ENCODE data around the gene ATP11B.
"Not testable (repeated sequence)": the region's sequence is repeated elsewhere in the genome, so short reads cannot be mapped to it uniquely, and the experiment has no call there.

ATP11B gene

DNA sequence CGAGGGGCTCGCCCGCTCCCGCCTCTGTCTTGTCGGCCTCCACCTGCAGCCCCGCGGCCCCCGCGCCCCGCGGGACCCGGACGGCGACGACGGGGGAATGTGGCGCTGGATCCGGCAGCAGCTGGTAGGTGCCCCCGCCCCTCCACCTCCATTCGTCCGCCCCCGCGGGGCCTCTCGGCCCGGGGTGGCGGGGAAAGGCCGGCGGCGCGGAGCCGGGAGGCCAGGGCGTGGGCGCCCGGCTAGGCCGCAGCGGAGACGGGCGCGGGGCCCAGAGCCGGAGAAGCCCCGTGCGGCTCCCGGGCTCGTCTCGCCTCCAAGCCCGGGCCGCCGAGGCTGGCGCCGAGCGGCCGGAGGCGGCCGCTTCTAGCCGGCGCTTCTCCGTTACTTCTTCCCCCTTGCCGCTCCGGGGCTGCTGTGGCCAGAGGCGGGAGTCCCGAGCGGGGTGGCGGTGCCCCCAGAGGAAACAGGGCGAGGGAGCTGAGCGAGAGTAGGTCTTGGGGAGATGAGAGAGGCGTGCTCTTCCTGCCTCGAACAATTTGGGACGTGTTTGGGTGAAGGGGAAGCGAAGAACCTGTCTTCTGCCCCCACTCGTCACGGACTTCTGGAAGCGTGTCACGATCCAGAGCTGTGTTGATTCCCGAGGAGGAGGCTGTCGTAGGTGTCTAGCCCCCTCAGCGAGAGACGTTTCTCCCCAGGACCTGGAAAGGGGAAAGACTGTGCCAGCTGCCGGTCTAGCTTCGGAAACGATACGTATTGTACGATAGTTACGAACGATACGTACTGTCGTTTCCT, 555 bp downstream of the ATP11B start:
- H3K4me3 ChIP-seq (ENCODE audit: low read depth, low read length): peak overlapping the region; percentile 90
- no peak for DNase-seq (ENCODE audit: low read depth)
- TF ChIP-seq, protein P1, sequence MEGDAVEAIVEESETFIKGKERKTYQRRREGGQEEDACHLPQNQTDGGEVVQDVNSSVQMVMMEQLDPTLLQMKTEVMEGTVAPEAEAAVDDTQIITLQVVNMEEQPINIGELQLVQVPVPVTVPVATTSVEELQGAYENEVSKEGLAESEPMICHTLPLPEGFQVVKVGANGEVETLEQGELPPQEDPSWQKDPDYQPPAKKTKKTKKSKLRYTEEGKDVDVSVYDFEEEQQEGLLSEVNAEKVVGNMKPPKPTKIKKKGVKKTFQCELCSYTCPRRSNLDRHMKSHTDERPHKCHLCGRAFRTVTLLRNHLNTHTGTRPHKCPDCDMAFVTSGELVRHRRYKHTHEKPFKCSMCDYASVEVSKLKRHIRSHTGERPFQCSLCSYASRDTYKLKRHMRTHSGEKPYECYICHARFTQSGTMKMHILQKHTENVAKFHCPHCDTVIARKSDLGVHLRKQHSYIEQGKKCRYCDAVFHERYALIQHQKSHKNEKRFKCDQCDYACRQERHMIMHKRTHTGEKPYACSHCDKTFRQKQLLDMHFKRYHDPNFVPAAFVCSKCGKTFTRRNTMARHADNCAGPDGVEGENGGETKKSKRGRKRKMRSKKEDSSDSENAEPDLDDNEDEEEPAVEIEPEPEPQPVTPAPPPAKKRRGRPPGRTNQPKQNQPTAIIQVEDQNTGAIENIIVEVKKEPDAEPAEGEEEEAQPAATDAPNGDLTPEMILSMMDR (IDR thresholded peaks at IDR 0.05; ENCODE audit: low read depth, low read length, missing control alignments): no peak

DNA sequence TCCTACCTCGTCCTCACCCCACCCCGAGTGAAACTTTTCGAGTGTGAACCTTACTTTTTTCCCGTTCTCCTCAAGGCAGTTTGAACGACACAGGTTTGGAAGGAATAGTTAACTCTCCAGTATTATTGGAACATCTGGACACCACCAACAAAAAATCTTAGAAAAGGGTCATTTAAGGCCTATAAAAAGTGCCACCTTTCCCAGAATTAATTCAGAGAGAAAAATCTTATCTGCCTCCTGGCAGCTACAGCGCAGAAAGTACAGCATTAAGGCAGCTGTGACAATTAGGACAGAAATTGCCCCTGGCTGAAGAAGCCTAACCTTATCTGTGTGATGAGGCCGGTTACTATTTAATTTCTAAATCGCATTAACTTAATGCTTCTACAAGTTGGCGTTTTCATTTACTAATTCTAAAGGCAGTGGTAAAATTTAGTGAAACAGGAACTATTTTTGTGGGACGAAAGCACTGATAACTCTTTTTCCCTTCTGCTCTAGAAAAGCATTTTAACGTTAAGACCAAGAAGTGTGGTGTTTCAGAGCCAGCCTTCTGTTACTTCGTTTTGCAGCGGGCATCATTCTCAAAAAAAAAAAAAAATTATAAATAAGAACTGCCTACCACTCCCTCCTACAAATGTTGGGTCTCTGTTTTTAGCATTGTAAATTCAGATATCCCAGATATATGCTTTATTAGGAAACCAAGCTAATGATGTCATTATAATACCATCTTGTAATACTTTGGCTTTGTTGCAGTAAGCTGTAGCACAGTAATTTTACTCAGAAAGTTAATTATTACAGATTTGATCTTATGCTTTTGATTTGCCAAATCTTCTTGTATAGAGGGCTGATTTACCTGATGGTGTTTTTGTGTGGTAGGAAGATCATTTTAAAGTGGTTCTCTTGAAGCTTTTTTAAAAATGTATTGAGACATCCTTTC, 1.4 kb downstream of the ATP11B start:
- TF ChIP-seq, protein P1 (IDR thresholded peaks at IDR 0.05; ENCODE audit: low read depth, low read length, missing control alignments): no peak
- peak overlapping the region; percentile 90 for H3K4me3 ChIP-seq (ENCODE audit: low read depth, low read length)
- no peak for DNase-seq (ENCODE audit: low read depth)

DNA sequence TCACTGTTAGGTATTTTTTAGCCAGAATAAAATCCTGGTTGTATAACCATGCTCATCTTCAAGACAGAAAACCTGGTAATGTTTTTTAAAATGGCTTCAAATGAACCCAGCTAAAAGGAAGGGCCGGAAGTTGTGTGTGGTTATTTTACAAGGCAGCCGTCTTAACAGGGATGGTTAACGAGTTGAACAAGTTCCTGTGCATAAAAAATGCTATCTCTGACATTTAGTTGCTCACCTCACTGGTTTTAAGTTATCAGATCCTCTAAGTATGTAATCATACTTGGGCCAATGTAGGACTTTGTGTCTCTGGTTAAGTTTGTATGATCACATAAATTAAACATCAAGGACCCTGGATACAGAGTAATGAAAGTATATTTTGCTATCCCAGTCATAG, 2.1 kb downstream of the ATP11B start:
- TF ChIP-seq, protein P1 (IDR thresholded peaks at IDR 0.05; ENCODE audit: low read depth, low read length, missing control alignments): no peak
- peak overlapping the region; percentile 90 for H3K4me3 ChIP-seq (ENCODE audit: low read depth, low read length)
- no peak for DNase-seq (ENCODE audit: low read depth)

DNA sequence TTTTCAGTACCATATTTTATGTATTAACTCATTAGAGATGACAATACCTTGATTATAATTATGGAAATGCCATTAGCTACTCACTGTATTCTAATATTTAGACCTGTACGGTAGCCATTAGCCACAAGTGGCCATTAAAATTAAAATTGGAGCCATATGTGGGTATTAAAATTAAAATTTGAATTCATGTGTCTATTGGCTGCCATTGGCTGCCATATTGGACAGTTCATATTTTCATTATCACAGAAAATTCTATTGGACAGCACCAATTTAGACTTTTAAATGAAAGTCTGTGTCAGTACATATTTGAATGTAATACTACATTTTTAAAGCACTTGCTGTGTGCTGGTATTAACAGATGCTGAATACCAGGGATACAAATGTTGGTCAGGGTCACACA, 3.0 kb downstream of the ATP11B start:
- H3K4me3 ChIP-seq (ENCODE audit: low read depth, low read length): no peak overlapping the region
- no peak for DNase-seq (ENCODE audit: low read depth)
- TF ChIP-seq, protein P1 (IDR thresholded peaks at IDR 0.05; ENCODE audit: low read depth, low read length, missing control alignments): no peak

DNA sequence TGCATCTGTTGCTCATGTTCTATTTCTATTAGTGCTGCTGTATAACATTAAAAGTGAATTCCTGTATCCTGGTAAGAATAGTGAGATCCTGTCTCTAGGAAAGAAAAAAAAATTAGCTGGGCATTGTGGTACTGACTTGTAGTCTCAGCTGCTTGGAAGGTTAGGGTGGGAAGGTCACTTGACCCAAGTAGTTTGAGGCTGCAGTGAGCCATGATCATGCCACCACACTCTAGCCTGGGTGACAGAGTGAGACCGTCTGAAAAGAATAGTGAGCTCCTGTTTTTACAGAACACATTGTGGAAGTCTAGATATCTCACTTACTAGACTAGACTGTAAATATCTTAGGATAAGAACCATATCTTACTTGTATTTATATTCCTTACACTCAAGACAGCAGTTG, 4.6 kb downstream of the ATP11B start:
- H3K4me3 ChIP-seq (ENCODE audit: low read depth, low read length): no peak overlapping the region
- DNase-seq (ENCODE audit: low read depth): no peak
- TF ChIP-seq, protein P1 (IDR thresholded peaks at IDR 0.05; ENCODE audit: low read depth, low read length, missing control alignments): no peak

DNA sequence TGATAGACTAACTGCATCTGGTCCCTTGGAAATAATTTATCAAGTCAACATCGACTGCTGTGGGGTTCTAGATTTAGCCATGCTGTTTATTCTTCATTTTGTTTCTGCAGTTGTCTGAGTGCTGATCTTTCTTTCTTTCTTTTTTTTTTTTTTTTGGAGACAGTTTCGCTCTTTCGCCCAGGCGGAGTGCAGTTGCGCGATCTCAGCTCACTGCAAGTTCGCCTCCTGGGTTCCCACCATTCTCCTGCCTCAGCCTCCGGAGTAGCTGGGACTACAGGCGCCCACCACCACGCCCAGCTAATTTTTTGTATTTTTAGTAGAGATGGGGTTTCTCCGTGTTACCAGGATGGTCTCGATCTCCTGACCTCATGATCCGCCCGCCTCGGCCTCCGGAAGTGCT, 5.8 kb downstream of the ATP11B start:
- not testable (repeated sequence) for H3K4me3 ChIP-seq (ENCODE audit: low read depth, low read length)

DNA sequence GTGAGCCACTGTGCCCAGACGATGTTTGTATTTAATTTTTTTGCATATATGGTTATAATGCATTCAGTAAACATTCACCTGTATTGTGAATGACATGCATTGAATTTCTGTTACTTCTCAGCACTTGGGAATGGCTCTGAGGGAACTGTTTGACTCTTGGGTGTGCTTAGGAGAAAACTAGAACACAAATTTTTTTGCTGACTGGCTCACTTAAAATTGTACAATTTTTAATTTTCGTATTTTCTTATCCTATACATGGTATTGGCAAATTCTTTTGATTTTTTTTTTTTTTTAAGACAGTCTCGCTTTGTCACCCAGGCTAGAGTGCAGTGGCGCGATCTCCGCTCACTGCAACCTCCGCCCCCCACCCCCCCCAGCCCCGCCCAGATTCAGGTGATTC, 7.2 kb downstream of the ATP11B start:
- TF ChIP-seq, protein P1 (IDR thresholded peaks at IDR 0.05; ENCODE audit: low read depth, low read length, missing control alignments): no peak
- DNase-seq (ENCODE audit: low read depth): no peak
- no peak overlapping the region for H3K4me3 ChIP-seq (ENCODE audit: low read depth, low read length)

More for the DNA sequence above, 5.8 kb downstream of the ATP11B start:
- not testable (repeated sequence) for DNase-seq (ENCODE audit: low read depth)
